SU-DHL-6 (cell line): ENCODE results near the gene PXDC1.

Source experiments
- CTCF ChIP-seq: fragments of 200-600 bp; sonication (generic); IDR thresholded peaks from one replicate; pipeline ENCODE4 v1.5.1; 2017; ENCODE audit warnings: antibody characterized with exemption, mild to moderate bottlenecking, low read length, moderate library complexity; ENCODE audit not compliant: insufficient read depth, poor library complexity, severe bottlenecking
- EZH2phosphoT487 ChIP-seq: fragments of 200-600 bp; sonication (generic), shearing (Covaris generic); conservative IDR thresholded peaks from 2 replicates; pipeline ENCODE4 v1.6.1; 2018; ENCODE audit warnings: mild to moderate bottlenecking, antibody characterized with exemption, low read length, moderate library complexity, mixed read lengths

DNA sequence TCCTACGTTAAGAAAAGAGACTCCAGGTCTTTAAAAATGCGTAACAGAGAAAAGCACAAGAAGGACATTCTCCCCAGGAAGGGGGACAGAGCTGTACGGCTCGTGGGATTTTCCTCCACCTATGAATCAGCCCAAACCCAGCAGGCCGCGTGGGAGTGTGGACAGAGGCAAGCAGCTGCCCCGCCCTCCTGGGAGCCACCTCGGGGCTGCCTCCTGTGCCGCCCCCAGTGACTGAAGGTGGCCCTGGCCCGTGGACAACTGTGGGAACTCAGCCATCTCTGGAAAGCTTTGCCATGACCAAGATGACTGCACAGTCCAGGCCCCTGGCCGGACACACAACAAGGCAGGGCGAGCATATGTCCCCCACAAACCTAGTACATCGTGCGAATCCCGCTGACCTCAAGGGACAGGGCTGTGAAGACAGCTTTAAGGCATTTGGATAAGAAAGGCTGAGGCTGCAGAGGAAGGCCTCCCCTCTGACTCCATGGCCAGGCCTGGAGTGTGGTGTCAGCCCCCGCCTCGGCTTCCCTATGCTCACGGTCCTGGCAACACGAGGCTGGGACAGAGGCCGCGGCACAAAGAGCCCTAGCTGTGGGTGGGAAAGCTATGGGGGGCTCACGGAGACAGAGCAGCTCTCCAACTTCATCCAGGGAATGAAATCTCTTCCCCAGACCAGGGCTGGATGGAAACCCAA, 26.9 kb downstream of the PXDC1 start:
- TF ChIP-seq EZH2phosphoT487 (no peak), CTCF (no peak)
